Measurements from ENCODE around the gene BZW2.

The BZW2 gene

GRCh38 chr7:16645593-16646471 lies at the start of gene BZW2, which contains the start of gene ANKMY2:
TSS of gene BZW2 (plus strand) at chr7:16646181. CDS start at chr7:16665444, 19,263 bp downstream.
TSS of gene ANKMY2 (minus strand) at chr7:16645754. CDS start at chr7:16645573, 181 bp downstream.
- peak; percentile 86 for DNase-seq (ENCODE audit: low read depth in 2 of 2)

GRCh38 chr7:16598015-16598414 lies 48.0 kb upstream of the BZW2 start:
- DNase-seq (ENCODE audit: low read depth in 2 of 2): no peak

GRCh38 chr7:16599860-16600259 lies 46.1 kb upstream of the BZW2 start:
- no peak for DNase-seq (ENCODE audit: low read depth in 2 of 2)

GRCh38 chr7:16603633-16604032 lies 42.3 kb upstream of the BZW2 start:
- no peak for DNase-seq (ENCODE audit: low read depth in 2 of 2)

- no peak for DNase-seq (ENCODE audit: low read depth in 2 of 2)
Measured at GRCh38 chr7:16604054-16604453, 41.9 kb upstream of the BZW2 start.

GRCh38 chr7:16606704-16607103 lies 39.3 kb upstream of the BZW2 start:
- DNase-seq (ENCODE audit: low read depth in 2 of 2): no peak

GRCh38 chr7:16609842-16610450 lies 36.0 kb upstream of the BZW2 start:
- DNase-seq (ENCODE audit: low read depth in 2 of 2): no peak

GRCh38 chr7:16611711-16612110 lies 34.3 kb upstream of the BZW2 start:
- DNase-seq (ENCODE audit: low read depth in 2 of 2): no peak

- DNase-seq (ENCODE audit: low read depth in 2 of 2): no peak
Measured at GRCh38 chr7:16615228-16615627, 30.8 kb upstream of the BZW2 start.

GRCh38 chr7:16616122-16616521 lies 29.9 kb upstream of the BZW2 start:
- DNase-seq (ENCODE audit: low read depth in 2 of 2): no peak

GRCh38 chr7:16616542-16616941 lies 29.4 kb upstream of the BZW2 start:
- DNase-seq (ENCODE audit: low read depth in 2 of 2): no peak

GRCh38 chr7:16619979-16620408 lies 26.0 kb upstream of the BZW2 start:
- DNase-seq (ENCODE audit: low read depth in 2 of 2): no peak

GRCh38 chr7:16626388-16626787 lies 19.6 kb upstream of the BZW2 start:
- no peak for DNase-seq (ENCODE audit: low read depth in 2 of 2)

GRCh38 chr7:16627236-16627635 lies 18.7 kb upstream of the BZW2 start:
- no peak for DNase-seq (ENCODE audit: low read depth in 2 of 2)

GRCh38 chr7:16630654-16631053 lies 15.3 kb upstream of the BZW2 start:
- no peak for DNase-seq (ENCODE audit: low read depth in 2 of 2)

- no peak for DNase-seq (ENCODE audit: low read depth in 2 of 2)
Measured at GRCh38 chr7:16634271-16634738, 11.7 kb upstream of the BZW2 start.

- DNase-seq (ENCODE audit: low read depth in 2 of 2): no peak
Measured at GRCh38 chr7:16636555-16637101, 9.4 kb upstream of the BZW2 start.

- DNase-seq (ENCODE audit: low read depth in 2 of 2): no peak
Measured at GRCh38 chr7:16637379-16637778, 8.6 kb upstream of the BZW2 start.

- DNase-seq (ENCODE audit: low read depth in 2 of 2): no peak
Measured at GRCh38 chr7:16638282-16639280, 7.4 kb upstream of the BZW2 start.

GRCh38 chr7:16644157-16644556 lies 1.8 kb upstream of the BZW2 start:
- DNase-seq (ENCODE audit: low read depth in 2 of 2): no peak
